Measurements from ENCODE around the gene PIAS2. TPM values are rescaled to one million over a fixed set of nuclear protein-coding genes. Genes with fewer than 3 reads are reported as not detected.

Gene PIAS2
- total and polyA plus RNA-seq, 2 experiments from 2014 or later = 30.3 to 54.2 TPM

DNA sequence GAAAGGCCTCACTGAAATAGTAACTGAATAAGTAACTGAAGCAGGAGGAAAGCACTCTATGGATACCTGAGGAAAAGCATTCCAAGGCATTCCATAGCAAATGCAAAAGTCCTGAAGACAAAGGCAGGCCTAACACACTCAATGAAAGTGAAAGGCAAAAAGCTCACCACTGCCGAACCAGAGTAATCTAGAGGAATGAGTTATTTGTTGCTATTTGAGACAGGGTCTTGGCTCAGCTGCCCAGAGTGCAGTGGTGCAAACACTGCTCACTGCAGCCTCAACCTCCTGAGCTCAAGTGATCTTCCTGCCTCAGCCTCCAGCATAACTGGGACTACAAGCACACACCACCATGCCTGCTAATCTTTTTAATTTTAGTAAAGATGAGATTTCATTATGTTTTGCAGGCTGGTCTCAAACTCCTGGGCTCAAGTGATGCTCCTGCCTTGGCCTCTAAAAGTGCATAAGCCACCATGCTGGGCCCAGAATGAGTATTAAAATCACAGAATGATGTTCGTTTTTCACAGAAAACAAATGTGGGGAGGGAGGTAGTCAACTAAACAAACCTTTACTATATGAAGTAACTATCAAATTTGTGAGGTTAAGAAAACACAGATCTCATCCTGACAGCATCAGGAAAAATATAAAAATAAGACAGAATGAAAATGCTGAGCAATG lies 17.9 kb downstream of the PIAS2 start:
- Mint-ChIP-seq H3K27me3 (ENCODE audit: insufficient read depth, low read depth, poor library complexity) (peaks cover 2% of the 10 kb centered on the region), H3K36me3 (ENCODE audit: low read depth) (peaks cover 32% of the 10 kb centered on the region; the same call in 2 of the 3 replicates), H3K27ac (peak overlapping the region; percentile 93), H3K4me3 (peak overlapping the region; percentile 36; the same call in 1 of the 3 replicates), H3K4me1 (peaks cover 24% of the 10 kb centered on the region), H3K9me3 (no peaks in the 10 kb centered on the region)
- Histone ChIP-seq H3K4me3 (no peak overlapping the region), H3K9me2 (ENCODE audit: insufficient read depth) (no peaks in the 10 kb centered on the region), H3K27ac (ENCODE audit: low read depth) (peak overlapping the region; percentile 94), H2AFZ (no peak overlapping the region), H3K79me2 (replicated peaks; ENCODE audit: insufficient read depth) (peaks cover 90% of the 10 kb centered on the region), H4K20me1 (replicated peaks; ENCODE audit: insufficient read depth) (no peaks in the 10 kb centered on the region; the same call in 1 of the 2 replicates), H3K36me3 (ENCODE audit: insufficient read depth) (no peaks in the 10 kb centered on the region), H3K4me1 (ENCODE audit: insufficient read depth) (peaks cover 30% of the 10 kb centered on the region), H3K27me3 (ENCODE audit: insufficient read depth) (no peaks in the 10 kb centered on the region), H3K4me2 (peak overlapping the region; percentile 41), H3F3A (replicated peaks; ENCODE audit: low read depth) (peaks cover 7% of the 10 kb centered on the region; the same call in 1 of the 2 replicates)
- DNase-seq (ENCODE audit: low spot score) (peak; percentile 96), ATAC-seq (peak; percentile 98)
- TF ChIP-seq JUNB (IDR thresholded peaks at IDR 0.05; ENCODE audit: unreplicated experiment) = no peak
- no peak for TF ChIP-seq POLR2AphosphoS5 (IDR thresholded peaks at IDR 0.05; ENCODE audit: low read depth)
- no peak for TF ChIP-seq NANOG (IDR thresholded peaks at IDR 0.05; ENCODE audit: borderline replicate concordance)
- TF ChIP-seq, protein P1, sequence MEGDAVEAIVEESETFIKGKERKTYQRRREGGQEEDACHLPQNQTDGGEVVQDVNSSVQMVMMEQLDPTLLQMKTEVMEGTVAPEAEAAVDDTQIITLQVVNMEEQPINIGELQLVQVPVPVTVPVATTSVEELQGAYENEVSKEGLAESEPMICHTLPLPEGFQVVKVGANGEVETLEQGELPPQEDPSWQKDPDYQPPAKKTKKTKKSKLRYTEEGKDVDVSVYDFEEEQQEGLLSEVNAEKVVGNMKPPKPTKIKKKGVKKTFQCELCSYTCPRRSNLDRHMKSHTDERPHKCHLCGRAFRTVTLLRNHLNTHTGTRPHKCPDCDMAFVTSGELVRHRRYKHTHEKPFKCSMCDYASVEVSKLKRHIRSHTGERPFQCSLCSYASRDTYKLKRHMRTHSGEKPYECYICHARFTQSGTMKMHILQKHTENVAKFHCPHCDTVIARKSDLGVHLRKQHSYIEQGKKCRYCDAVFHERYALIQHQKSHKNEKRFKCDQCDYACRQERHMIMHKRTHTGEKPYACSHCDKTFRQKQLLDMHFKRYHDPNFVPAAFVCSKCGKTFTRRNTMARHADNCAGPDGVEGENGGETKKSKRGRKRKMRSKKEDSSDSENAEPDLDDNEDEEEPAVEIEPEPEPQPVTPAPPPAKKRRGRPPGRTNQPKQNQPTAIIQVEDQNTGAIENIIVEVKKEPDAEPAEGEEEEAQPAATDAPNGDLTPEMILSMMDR (conservative IDR thresholded peaks at IDR 0.05; ENCODE audit: low read depth in 2 of 2) = no peak
- TF ChIP-seq, protein P2, sequence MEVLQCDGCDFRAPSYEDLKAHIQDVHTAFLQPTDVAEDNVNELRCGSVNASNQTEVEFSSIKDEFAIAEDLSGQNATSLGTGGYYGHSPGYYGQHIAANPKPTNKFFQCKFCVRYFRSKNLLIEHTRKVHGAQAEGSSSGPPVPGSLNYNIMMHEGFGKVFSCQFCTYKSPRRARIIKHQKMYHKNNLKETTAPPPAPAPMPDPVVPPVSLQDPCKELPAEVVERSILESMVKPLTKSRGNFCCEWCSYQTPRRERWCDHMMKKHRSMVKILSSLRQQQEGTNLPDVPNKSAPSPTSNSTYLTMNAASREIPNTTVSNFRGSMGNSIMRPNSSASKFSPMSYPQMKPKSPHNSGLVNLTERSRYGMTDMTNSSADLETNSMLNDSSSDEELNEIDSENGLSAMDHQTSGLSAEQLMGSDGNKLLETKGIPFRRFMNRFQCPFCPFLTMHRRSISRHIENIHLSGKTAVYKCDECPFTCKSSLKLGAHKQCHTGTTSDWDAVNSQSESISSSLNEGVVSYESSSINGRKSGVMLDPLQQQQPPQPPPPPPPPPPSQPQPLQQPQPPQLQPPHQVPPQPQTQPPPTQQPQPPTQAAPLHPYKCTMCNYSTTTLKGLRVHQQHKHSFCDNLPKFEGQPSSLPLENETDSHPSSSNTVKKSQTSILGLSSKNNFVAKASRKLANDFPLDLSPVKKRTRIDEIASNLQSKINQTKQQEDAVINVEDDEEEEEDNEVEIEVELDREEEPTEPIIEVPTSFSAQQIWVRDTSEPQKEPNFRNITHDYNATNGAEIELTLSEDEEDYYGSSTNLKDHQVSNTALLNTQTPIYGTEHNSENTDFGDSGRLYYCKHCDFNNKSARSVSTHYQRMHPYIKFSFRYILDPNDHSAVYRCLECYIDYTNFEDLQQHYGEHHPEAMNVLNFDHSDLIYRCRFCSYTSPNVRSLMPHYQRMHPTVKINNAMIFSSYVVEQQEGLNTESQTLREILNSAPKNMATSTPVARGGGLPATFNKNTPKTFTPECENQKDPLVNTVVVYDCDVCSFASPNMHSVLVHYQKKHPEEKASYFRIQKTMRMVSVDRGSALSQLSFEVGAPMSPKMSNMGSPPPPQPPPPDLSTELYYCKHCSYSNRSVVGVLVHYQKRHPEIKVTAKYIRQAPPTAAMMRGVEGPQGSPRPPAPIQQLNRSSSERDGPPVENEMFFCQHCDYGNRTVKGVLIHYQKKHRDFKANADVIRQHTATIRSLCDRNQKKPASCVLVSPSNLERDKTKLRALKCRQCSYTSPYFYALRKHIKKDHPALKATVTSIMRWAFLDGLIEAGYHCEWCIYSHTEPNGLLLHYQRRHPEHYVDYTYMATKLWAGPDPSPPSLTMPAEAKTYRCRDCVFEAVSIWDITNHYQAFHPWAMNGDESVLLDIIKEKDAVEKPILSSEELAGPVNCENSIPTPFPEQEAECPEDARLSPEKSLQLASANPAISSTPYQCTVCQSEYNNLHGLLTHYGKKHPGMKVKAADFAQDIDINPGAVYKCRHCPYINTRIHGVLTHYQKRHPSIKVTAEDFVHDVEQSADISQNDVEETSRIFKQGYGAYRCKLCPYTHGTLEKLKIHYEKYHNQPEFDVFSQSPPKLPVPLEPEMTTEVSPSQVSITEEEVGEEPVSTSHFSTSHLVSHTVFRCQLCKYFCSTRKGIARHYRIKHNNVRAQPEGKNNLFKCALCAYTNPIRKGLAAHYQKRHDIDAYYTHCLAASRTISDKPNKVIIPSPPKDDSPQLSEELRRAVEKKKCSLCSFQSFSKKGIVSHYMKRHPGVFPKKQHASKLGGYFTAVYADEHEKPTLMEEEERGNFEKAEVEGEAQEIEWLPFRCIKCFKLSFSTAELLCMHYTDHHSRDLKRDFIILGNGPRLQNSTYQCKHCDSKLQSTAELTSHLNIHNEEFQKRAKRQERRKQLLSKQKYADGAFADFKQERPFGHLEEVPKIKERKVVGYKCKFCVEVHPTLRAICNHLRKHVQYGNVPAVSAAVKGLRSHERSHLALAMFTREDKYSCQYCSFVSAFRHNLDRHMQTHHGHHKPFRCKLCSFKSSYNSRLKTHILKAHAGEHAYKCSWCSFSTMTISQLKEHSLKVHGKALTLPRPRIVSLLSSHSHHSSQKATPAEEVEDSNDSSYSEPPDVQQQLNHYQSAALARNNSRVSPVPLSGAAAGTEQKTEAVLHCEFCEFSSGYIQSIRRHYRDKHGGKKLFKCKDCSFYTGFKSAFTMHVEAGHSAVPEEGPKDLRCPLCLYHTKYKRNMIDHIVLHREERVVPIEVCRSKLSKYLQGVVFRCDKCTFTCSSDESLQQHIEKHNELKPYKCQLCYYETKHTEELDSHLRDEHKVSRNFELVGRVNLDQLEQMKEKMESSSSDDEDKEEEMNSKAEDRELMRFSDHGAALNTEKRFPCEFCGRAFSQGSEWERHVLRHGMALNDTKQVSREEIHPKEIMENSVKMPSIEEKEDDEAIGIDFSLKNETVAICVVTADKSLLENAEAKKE (CRISPR knock-in tag; IDR thresholded peaks at IDR 0.05) = peak; percentile 75; the same call in 1 of the 2 replicates
- TF ChIP-seq CREB1 (CRISPR knock-in tag; IDR thresholded peaks at IDR 0.05; ENCODE audit: low read depth) = 0 out of 2 replicates have a peak, but pooled peaks have one; percentile 4
- no peak for TF ChIP-seq ETS1 (IDR thresholded peaks at IDR 0.05)
- no peak for TF ChIP-seq EZH2phosphoT487 (IDR thresholded peaks at IDR 0.05; ENCODE audit: unreplicated experiment)
- TF ChIP-seq ZNF114 (CRISPR knock-in tag; IDR thresholded peaks at IDR 0.05) = no peak
